GM21515 (cell line): Measurements from ENCODE around the gene CDK17.
"Not testable (repeated sequence)": the region's sequence is repeated elsewhere in the genome, so short reads cannot be mapped to it uniquely, and the experiment has no call there.

ENCODE experiments used
- ATAC-seq: cut with Tn5 transposase; IDR thresholded peaks from one replicate; pipeline ENCODE4 v1.9.1; 2021; ENCODE audit not compliant: unreplicated experiment

CDK17 gene

DNA sequence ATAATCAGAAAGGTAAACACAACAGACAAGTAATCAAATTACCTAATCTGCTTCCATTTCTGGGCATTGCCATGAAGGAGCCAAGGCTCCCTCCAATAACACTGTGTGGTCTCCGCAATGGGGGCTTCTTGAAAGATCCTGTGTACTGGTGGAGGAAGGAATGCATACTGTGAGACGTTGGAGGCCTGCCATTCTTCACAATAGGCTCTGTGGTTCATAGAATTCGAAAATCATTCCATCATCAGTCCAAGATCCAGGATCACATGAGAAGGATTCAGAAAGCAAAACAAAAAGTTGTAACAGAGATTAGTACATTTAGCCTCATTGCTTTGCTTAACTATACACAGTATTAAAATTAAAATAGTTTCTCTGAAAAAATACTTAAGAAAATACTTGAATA is 76.3 kb downstream of the CDK17 start:
- ATAC-seq, result no peak

- ATAC-seq, result no peak
These were observed 77.5 kb downstream of the CDK17 start for GRCh38 chr12:96322720-96323119.

DNA sequence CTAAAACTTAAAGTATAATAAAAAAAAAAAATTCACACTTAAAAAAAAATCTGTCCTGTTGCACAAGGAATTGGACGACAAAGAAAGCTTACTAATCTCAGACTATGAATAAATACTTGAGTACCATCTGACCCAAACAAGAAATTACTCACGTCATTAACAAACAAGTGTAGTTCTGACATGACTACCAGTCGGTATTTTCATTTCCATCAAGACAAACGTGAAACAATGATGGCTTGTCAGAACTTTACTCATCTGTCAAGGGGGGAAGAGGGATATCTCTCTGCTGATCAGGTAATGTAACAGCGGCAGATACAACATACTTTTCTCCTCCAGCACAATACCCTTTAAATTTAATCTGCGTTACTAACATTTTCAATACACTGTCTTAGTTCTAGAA is 78.3 kb downstream of the CDK17 start:
- no peak for ATAC-seq

DNA sequence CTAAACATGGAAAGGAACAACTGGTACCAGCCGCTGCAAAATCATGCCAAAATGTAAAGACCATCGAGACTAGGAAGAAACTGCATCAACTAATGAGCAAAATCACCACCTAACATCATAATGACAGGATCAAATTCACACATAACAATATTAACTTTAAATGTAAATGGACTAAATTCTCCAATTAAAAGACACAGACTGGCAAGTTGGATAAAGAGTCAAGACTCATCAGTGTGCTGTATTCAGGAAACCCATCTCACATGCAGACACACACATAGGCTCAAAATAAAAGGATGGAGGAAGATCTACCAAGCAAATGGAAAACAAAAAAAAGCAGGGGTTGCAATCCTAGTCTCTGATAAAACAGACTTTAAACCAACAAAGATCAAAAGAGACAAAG is 82.4 kb downstream of the CDK17 start:
- ATAC-seq, result not testable (repeated sequence)

DNA sequence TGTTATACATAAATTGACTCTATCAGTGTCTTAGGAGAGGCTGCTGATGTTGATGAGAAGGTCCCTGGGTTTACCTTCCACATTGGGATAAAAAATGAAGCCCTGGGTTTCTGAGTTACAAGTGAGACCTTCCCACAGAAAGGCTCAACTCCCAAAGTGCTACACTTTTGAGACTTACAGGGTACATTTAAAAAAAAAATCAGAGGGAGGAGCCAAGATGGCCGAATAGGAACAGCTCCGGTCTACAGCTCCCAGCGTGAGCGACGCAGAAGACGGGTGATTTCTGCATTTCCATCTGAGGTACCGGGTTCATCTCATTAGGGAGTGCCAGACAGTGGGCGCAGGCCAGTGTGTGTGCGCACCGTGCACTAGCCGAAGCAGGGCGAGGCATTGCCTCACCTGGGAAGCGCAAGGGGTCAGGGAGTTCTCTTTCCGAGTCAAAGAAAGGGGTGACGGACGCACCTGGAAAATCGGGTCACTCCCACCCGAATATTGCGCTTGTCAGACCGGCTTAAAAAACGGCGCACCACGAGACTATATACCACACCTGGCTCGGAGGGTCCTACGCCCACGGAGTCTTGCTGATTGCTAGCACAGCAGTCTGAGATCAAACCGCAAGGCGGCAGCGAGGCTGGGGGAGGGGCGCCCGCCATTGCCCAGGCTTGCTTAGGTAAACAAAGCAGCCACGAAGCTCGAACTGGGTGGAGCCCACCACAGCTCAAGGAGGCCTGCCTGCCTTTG is 84.3 kb downstream of the CDK17 start:
- not testable (repeated sequence) for ATAC-seq

GRCh38 chr12:96314723-96315122 is 85.5 kb downstream of the CDK17 start:
- ATAC-seq, result no peak

- no peak for ATAC-seq
These were observed 86.6 kb downstream of the CDK17 start for GRCh38 chr12:96313606-96314005.

DNA sequence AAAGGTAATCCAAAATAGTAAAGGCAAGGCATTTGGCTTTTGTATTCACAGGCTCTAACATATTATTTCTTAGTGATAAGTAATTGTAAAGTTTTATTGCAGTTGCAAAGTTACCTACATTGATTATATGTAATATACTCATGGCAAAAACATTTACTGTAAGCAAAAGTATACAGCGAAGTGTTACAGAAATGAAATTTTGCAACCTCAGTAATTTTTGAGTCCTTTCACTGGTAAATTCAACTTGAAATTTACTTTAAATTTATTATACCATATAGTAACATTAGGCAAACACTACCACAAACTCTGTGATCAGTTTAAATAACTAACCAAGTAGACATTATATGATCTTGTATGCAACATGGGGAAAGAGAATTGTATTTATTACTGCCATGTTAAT is 89.0 kb downstream of the CDK17 start:
- no peak for ATAC-seq

GRCh38 chr12:96310067-96310466 is 90.2 kb downstream of the CDK17 start:
- ATAC-seq, result no peak

DNA sequence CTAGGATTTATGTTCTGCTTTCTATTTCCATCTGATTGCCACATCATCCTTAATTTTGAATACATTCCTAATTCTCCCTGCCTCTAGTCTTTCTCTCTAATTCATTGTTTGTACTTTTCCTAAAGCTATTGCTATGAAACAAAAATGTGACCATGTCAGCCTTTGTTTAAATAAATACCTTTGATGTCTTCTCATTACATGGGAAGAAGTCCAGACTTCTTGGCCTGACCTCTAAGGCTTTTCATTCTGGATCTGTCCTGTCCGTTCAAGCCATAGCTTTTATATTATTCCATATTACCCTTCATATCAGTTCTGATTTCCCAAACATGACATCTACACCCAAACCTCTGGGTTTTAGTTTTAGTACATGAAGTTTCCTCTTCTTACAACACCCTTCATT is 91.4 kb downstream of the CDK17 start:
- no peak for ATAC-seq

GRCh38 chr12:96305665-96306064 is 94.6 kb downstream of the CDK17 start:
- no peak for ATAC-seq

DNA sequence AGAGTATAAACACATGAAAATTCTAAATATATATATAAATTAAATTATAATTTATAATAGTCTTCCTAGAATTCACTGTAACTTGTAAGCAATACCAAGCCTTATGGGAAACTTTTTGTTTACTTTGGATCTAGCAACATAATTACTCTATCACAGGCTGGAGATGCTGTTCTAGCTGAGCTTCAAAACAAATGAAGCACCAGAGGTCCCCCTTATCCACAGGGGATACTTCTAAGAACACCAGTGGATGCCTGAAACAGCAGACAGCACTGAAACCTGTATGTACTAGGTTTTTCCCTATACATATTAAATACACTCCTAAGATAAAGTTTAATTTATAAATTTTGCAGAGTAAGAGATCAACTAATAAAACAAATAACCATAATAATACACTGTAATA is 96.6 kb downstream of the CDK17 start:
- ATAC-seq, result no peak

DNA sequence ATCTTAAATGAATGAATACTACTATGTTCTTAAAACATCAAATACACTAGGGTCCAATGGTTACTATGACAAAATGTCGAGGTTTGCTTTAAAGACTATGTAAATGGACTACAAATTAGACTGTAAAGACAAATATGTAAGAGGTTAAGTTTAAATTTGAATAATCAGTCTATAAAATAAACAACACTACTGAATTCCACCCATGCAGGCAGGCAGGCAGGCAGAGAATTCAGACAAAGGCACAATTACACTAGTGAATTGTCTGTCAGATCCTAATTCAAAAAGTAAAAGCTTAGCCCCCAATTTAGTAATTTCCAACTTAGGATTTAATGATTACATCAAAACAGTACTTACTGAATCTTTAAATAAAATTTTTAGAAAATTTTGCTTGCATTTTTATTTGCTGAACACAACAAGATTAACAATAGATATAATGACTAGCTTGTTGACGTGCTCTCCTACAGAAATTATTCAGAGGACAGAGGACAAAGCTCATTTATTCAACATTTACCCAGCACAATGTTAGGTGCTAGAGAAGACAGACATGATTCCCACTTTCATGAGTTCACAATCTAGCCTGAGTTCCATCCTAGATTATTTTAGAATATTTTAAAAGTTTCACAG is 97.4 kb downstream of the CDK17 start:
- ATAC-seq, result no peak

DNA sequence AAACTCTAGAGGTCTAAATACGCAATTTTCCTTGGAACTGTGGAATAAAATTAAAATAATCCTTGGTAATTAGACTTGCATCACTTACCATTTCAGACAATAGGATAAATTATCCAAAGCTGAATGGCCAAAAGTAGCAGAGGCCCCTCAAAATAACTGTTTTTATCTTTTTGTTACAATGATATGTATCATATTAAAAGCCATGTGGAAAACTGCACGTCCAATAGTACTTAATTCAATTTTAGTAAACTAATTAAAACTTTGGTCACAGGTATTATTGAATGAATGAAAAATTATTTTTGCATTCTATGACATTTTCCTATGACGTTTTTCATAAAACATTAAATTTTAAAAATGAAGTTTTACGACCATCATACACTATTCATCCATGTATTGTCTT is 98.5 kb downstream of the CDK17 start:
- ATAC-seq, result no peak

DNA sequence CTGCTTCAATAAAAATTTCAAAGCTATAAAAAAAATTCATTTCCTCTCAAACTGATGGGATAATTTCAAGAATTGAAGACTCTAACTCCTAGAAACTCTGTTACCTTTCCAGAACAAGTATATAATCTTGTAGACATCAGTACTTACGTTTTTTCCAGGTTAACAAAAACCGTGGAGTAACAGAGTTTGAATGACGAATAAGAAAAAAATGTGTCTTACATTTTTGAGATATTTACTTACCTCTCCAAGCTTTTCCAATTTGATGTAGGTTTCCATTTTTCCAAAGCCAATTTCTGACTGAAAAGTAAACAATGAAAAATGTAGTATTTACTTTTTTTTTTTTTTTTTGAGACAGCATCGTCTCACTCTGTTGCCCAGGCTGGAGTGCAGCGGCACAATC is 100.2 kb downstream of the CDK17 start:
- ATAC-seq, result no peak

GRCh38 chr12:96297504-96297903 is 102.7 kb downstream of the CDK17 start:
- no peak for ATAC-seq

DNA sequence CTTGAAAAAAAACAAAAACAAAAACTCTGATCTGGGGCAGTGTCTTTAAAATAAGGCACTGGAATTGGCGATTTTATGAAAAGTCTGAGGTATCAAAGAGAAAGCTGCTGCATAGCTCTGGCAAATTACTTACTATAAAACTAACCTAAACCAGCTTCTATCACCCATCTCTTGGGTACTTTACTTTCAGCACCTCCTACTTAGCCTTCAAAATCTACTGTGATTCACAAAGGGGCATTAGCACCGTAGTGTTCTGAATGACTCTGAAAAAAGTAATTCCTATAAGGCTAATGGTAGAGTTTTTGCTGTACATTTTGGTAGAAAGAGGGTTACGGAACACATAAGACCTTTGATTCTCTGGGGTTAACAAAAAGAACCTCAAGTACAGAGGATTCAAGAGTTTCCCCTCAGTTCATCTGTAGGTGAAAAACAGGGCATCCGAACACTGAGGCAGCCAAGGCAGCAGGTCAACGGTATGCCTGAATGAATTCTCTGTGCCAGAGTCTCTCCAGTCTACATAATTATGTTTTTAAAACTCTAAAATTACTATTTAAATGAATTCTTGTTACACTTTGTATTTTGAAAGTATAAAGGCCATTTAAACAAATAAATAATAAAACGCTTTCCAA is 104.6 kb downstream of the CDK17 start:
- ATAC-seq, result no peak

GRCh38 chr12:96294831-96295230 is 105.4 kb downstream of the CDK17 start:
- no peak for ATAC-seq

GRCh38 chr12:96293093-96293492 is 107.1 kb downstream of the CDK17 start:
- no peak for ATAC-seq

- no peak for ATAC-seq
These were observed 111.2 kb downstream of the CDK17 start for GRCh38 chr12:96289067-96289466.

DNA sequence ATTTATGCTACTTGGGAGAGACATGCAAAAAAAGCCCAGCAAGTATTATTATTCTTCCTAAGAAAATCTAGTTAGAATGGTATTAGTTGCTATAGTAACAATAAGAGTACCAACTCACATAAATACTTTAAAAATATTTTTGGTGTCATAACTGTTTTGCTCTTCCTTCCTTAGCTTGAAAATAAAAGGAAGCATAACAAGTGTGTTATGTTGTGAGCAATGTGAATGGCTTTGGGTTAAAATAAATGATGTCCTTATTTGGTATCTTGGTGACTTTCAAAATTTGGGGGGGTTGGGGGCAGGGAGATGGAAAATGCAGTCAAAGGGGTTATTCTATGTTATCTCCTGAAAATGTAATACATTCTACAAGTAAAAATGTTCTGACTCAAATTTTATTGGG is 115.1 kb downstream of the CDK17 start:
- ATAC-seq, result no peak

DNA sequence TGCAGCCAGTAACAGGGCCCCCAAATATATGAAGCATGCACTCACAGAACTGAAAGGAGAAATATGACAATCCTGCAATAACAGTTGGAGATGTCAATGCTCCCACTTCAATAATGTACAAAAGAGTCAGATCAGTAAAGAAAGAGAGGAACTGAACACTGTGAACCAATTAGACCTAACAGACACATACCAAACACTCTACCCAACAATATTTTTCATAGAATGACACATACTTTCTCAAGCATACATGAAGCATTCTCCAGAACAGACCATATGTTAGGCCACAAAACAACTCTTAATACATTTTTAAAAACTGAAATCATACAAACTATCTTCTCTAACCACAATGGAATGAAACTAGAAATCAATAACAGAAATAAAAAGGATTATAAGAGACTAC is 125.9 kb downstream of the CDK17 start:
- no peak for ATAC-seq
